Trophoblast cell (in vitro differentiated cells and primary cell): Measurements from ENCODE around the gene HCRTR2.
"Not testable (repeated sequence)": the region's sequence is repeated elsewhere in the genome, so short reads cannot be mapped to it uniquely, and the experiment has no call there.

Experiments used
- DNase-seq, 2 donors: peaks; one replicate each; pipeline ENCODE4 v3.0.0-alpha.2; 2016
- H2AFZ ChIP-seq: 2 replicates; pipeline ENCODE4 v1.6.1; 2013; ENCODE audit warnings: low read length, moderate library complexity, mild to moderate bottlenecking; ENCODE audit not compliant: insufficient read depth, poor library complexity
- H2AK5ac ChIP-seq: 2 replicates; pipeline ENCODE4 v1.6.1; 2013; ENCODE audit warnings: mild to moderate bottlenecking, low read length
- H2BK120ac ChIP-seq: 2 replicates; pipeline ENCODE4 v1.6.1; 2013; ENCODE audit warnings: low read length, mild to moderate bottlenecking, moderate library complexity; ENCODE audit not compliant: insufficient read depth, poor library complexity
- H2BK12ac ChIP-seq: 2 replicates; pipeline ENCODE4 v1.6.1; 2013; ENCODE audit warnings: mild to moderate bottlenecking, low read length, moderate library complexity
- H2BK5ac ChIP-seq: 2 replicates; pipeline ENCODE4 v1.6.1; 2013; ENCODE audit warnings: low read length, low read depth, moderate library complexity, mild to moderate bottlenecking; ENCODE audit not compliant: poor library complexity
- H3K14ac ChIP-seq: 2 replicates; pipeline ENCODE4 v1.6.1; 2013; ENCODE audit warnings: mild to moderate bottlenecking, low read length
- H3K18ac ChIP-seq: 2 replicates; pipeline ENCODE4 v1.6.1; 2013; ENCODE audit warnings: mild to moderate bottlenecking, low read length
- H3K23ac ChIP-seq: 2 replicates; pipeline ENCODE4 v1.6.1; 2013; ENCODE audit warnings: low read length
- H3K27ac ChIP-seq: 2 replicates; pipeline ENCODE4 v1.5.1; 2013; ENCODE audit warnings: low read depth, mild to moderate bottlenecking, inconsistent platforms, low read length, moderate library complexity
- H3K27me3 ChIP-seq: 2 replicates; pipeline ENCODE4 v1.6.1; 2013; ENCODE audit warnings: inconsistent platforms, mild to moderate bottlenecking, low read length, moderate library complexity; ENCODE audit not compliant: insufficient read depth
- H3K36me3 ChIP-seq, 2 experiments: 1 replicate in 1 of 2; 2 replicates in 1 of 2; pipeline ENCODE4 v1.6.1; 2013; ENCODE audit warnings: low read length in 2 of 2, mild to moderate bottlenecking in 2 of 2, moderate library complexity in 1 of 2; ENCODE audit not compliant: insufficient read depth in 2 of 2, control insufficient read depth in 1 of 2
- H3K4ac ChIP-seq: 2 replicates; pipeline ENCODE4 v1.6.1; 2013; ENCODE audit warnings: low read depth, mild to moderate bottlenecking, low read length, moderate library complexity
- H3K4me1 ChIP-seq, 2 experiments: 1 replicate in 1 of 2; 2 replicates in 1 of 2; pipeline ENCODE4 v1.6.1; 2013; ENCODE audit warnings: low read length in 2 of 2, mild to moderate bottlenecking in 2 of 2, moderate library complexity in 1 of 2; ENCODE audit not compliant: insufficient read depth in 2 of 2, control insufficient read depth in 1 of 2
- H3K4me2 ChIP-seq: 2 replicates; pipeline ENCODE4 v1.6.1; 2013; ENCODE audit warnings: inconsistent platforms, mild to moderate bottlenecking, low read length, moderate library complexity
- H3K4me3 ChIP-seq: 2 replicates; pipeline ENCODE4 v1.5.1; 2013; ENCODE audit warnings: mild to moderate bottlenecking, low read depth, low read length, inconsistent platforms
- H3K79me1 ChIP-seq: one replicate; pipeline ENCODE4 v1.6.1; 2013; ENCODE audit warnings: low read length
- H3K79me2 ChIP-seq: 2 replicates; pipeline ENCODE4 v1.6.1; 2013; ENCODE audit warnings: low read length, mild to moderate bottlenecking; ENCODE audit not compliant: control insufficient read depth, insufficient read depth, poor library complexity
- H3K9ac ChIP-seq: 2 replicates; pipeline ENCODE4 v1.6.1; 2013; ENCODE audit warnings: mild to moderate bottlenecking, low read length
- H3K9me3 ChIP-seq: 2 replicates; pipeline ENCODE4 v1.6.1; 2013; ENCODE audit warnings: low read depth, mild to moderate bottlenecking, control low read depth, inconsistent platforms, low read length; ENCODE audit not compliant: insufficient read depth
- H4K12ac ChIP-seq: 2 replicates; pipeline ENCODE4 v1.6.1; 2013; ENCODE audit warnings: low read depth, mild to moderate bottlenecking, low read length, moderate library complexity
- H4K8ac ChIP-seq: 2 replicates; pipeline ENCODE4 v1.6.1; 2013; ENCODE audit warnings: low read depth, mild to moderate bottlenecking, low read length, moderate library complexity
- H4K91ac ChIP-seq: one replicate; pipeline ENCODE4 v1.6.1; 2013; ENCODE audit warnings: low read depth, mild to moderate bottlenecking, low read length, moderate library complexity
- WGBS: extraction: QIAGEN DNeasy Blood & Tissue Kit; methylation state at CpG from one replicate; pipeline ENCODE4 v1.1.7; 2013; ENCODE audit warnings: missing lambda C conversion rate; ENCODE audit not compliant: insufficient read length, insufficient coverage; ENCODE audit errors: extremely low coverage; 5-methylcytosine and 5-hydroxymethylcytosine counted together

The HCRTR2 gene

GRCh38 chr6:55220961-55221360 is 46.6 kb downstream of the HCRTR2 start:
- no peak overlapping the region for H2BK120ac ChIP-seq
- H3K4me3 ChIP-seq: no peak overlapping the region
- no peak overlapping the region for H3K9ac ChIP-seq
- H3K27me3 ChIP-seq: no peaks in the 10 kb centered on the region
- H3K27ac ChIP-seq: no peak overlapping the region
- H2BK12ac ChIP-seq: no peak overlapping the region
- no peak overlapping the region for H4K8ac ChIP-seq
- H3K4ac ChIP-seq: no peak overlapping the region
- WGBS: no CpG with 5 or more reads among the region's 3 CpGs
- H3K14ac ChIP-seq: no peak overlapping the region
- H3K79me2 ChIP-seq: no peaks in the 10 kb centered on the region
- no peak overlapping the region for H3K23ac ChIP-seq
- no peaks in the 10 kb centered on the region for H3K79me1 ChIP-seq
- H3K9me3 ChIP-seq: no peaks in the 10 kb centered on the region
- no peak overlapping the region for H2AFZ ChIP-seq
- H2BK5ac ChIP-seq: no peak overlapping the region
- no peaks in the 10 kb centered on the region for H3K4me1 ChIP-seq
- no peak overlapping the region for H3K4me2 ChIP-seq
- DNase-seq: no peak
- no peak overlapping the region for H2AK5ac ChIP-seq
- no peak overlapping the region for H4K91ac ChIP-seq
- no peaks in the 10 kb centered on the region for H3K36me3 ChIP-seq
- H4K12ac ChIP-seq: no peak overlapping the region
- H3K18ac ChIP-seq: no peak overlapping the region

- Histone ChIP-seq H3K79me2 (no peaks in the 10 kb centered on the region), H3K27ac (no peak overlapping the region), H3K79me1 (no peaks in the 10 kb centered on the region), H3K18ac (no peak overlapping the region), H2BK120ac (no peak overlapping the region), H4K12ac (no peak overlapping the region), H3K4me1 (no peaks in the 10 kb centered on the region), H3K4ac (no peak overlapping the region), H4K8ac (no peak overlapping the region), H2BK12ac (no peak overlapping the region), H3K36me3 (no peaks in the 10 kb centered on the region), H3K4me2 (no peak overlapping the region), H3K23ac (no peak overlapping the region), H2AFZ (no peak overlapping the region), H3K9ac (no peak overlapping the region), H4K91ac (no peak overlapping the region), H2BK5ac (no peak overlapping the region), H3K4me3 (no peak overlapping the region), H2AK5ac (no peak overlapping the region), H3K27me3 (no peaks in the 10 kb centered on the region), H3K14ac (no peak overlapping the region), H3K9me3 (no peaks in the 10 kb centered on the region)
- WGBS: no CpG with 5 or more reads among the region's 2 CpGs
- no peak for DNase-seq
These were observed 53.5 kb downstream of the HCRTR2 start for GRCh38 chr6:55227862-55228261.

GRCh38 chr6:55239099-55239498 is 64.8 kb downstream of the HCRTR2 start:
- no peak for DNase-seq
- WGBS: no CpG with 5 or more reads among the region's 1 CpG

GRCh38 chr6:55240975-55241605 is 66.8 kb downstream of the HCRTR2 start:
- not testable (repeated sequence) for H4K8ac ChIP-seq, H2AK5ac ChIP-seq, H3K4me2 ChIP-seq, H2BK12ac ChIP-seq, H2BK120ac ChIP-seq, H3K4me3 ChIP-seq, H4K12ac ChIP-seq, H3K4ac ChIP-seq, H2AFZ ChIP-seq, H3K18ac ChIP-seq, H3K27ac ChIP-seq, H4K91ac ChIP-seq, H3K79me1 ChIP-seq, H3K79me2 ChIP-seq, H2BK5ac ChIP-seq, H3K36me3 ChIP-seq, H3K9me3 ChIP-seq, H3K9ac ChIP-seq, H3K23ac ChIP-seq, H3K14ac ChIP-seq, H3K4me1 ChIP-seq, H3K27me3 ChIP-seq
- WGBS: no CpG with 5 or more reads among the region's 6 CpGs
- peak in 1 of 2 donors; percentile 55 for DNase-seq

More at GRCh38 chr6:55239099-55239498, 64.8 kb downstream of the HCRTR2 start:
- Histone ChIP-seq H3K4me3 (no peak overlapping the region), H3K4ac (no peak overlapping the region), H2AK5ac (no peak overlapping the region), H3K79me1 (no peaks in the 10 kb centered on the region), H2AFZ (no peak overlapping the region), H4K12ac (no peak overlapping the region), H2BK5ac (no peak overlapping the region), H2BK120ac (no peak overlapping the region), H3K79me2 (no peaks in the 10 kb centered on the region), H3K9me3 (no peaks in the 10 kb centered on the region), H3K27ac (no peak overlapping the region), H3K4me1 (no peaks in the 10 kb centered on the region), H3K36me3 (no peaks in the 10 kb centered on the region), H4K91ac (no peak overlapping the region), H3K9ac (no peak overlapping the region), H3K23ac (no peak overlapping the region), H3K14ac (no peak overlapping the region), H2BK12ac (no peak overlapping the region), H4K8ac (no peak overlapping the region), H3K4me2 (no peak overlapping the region), H3K18ac (no peak overlapping the region), H3K27me3 (no peaks in the 10 kb centered on the region)
